ENCODE results near the gene MUL1. TPM values are rescaled to one million over a fixed set of nuclear protein-coding genes. Genes with fewer than 3 reads are reported as not detected.

The MUL1 gene
- total and polyA plus RNA-seq, 4 donors: 6.0 to 32.6 (median 24.6) TPM

- peaks cover 0 to 3% (median 0%) of the 10 kb centered on the region in 4 donors for H3K9me3 ChIP-seq (ENCODE audit: control insufficient read depth in 4 of 4, insufficient read depth in 3 of 4, low read length in 3 of 4)
- H3K27ac ChIP-seq (ENCODE audit: low read depth in 1 of 2, low read length in 1 of 2): no peak overlapping the region
- 82 to 85% methylated on average over 3 of the region's 3 CpGs for WGBS, 2 donors
- DNase-seq (no peak), ATAC-seq (ENCODE audit: insufficient read depth, low FRiP score) (no peak)
- peaks cover 0 to 37% (median 4%) of the 10 kb centered on the region in 3 donors for H3K27me3 ChIP-seq (ENCODE audit: control insufficient read depth in 3 of 3, insufficient read depth in 3 of 3, low read length in 2 of 3)
- H3K4me3 ChIP-seq: no peak overlapping the region
- no peak overlapping the region for H3K9ac ChIP-seq (ENCODE audit: insufficient read depth in 1 of 2, low read length in 2 of 2)
- TF ChIP-seq, protein P1, sequence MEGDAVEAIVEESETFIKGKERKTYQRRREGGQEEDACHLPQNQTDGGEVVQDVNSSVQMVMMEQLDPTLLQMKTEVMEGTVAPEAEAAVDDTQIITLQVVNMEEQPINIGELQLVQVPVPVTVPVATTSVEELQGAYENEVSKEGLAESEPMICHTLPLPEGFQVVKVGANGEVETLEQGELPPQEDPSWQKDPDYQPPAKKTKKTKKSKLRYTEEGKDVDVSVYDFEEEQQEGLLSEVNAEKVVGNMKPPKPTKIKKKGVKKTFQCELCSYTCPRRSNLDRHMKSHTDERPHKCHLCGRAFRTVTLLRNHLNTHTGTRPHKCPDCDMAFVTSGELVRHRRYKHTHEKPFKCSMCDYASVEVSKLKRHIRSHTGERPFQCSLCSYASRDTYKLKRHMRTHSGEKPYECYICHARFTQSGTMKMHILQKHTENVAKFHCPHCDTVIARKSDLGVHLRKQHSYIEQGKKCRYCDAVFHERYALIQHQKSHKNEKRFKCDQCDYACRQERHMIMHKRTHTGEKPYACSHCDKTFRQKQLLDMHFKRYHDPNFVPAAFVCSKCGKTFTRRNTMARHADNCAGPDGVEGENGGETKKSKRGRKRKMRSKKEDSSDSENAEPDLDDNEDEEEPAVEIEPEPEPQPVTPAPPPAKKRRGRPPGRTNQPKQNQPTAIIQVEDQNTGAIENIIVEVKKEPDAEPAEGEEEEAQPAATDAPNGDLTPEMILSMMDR (IDR thresholded peaks at IDR 0.05; ENCODE audit: control extremely low read depth, extremely low read depth): no peak
- no peaks in the 10 kb centered on the region for H3K36me3 ChIP-seq (ENCODE audit: control insufficient read depth in 4 of 4, insufficient read depth in 4 of 4, low read length in 4 of 4)
- peaks cover 0 to 4% (median 0%) of the 10 kb centered on the region in 5 donors for H3K4me1 ChIP-seq (ENCODE audit: control insufficient read depth in 5 of 5, insufficient read depth in 5 of 5, low read length in 5 of 5)
Measured at GRCh38 chr1:20546637-20547036, 38.7 kb upstream of the MUL1 start.

GRCh38 chr1:20540281-20540680, 32.3 kb upstream of the MUL1 start:
- no peak for ATAC-seq (ENCODE audit: insufficient read depth, low FRiP score)

DNA sequence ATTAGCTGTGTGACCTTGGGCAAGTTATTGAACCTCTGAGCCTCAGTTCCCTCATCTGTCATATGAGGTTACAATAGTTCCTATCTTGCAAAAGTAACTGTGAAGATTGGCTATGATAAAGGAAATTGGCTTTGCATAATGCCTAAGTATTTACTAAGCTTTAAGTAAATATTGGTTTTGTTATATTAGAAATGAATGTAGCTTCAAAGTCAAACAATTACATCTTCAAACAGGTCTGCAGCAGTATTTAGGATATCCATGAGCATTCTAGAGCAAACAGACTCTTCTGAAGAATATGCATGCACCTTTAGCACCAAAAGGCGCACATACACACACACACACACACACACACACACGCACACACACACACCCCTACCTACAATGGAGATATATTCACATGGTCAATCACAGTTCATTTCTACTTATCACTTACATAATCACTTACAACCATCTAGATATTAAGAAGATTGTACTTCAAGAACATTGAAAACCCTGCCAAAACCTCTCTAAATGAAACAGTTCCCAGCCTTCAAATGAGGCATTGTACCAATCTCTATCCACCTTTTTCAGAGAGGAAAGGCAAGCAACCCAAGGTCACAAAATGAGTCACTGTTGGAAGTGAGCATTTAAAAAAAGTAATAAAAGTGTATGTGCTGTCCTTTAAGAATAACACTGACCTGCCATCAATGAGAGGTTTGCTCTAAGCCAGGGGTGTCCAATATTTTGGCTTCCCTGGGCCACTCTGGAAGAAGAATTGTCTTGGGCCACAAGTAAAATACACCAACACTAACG, 31.0 kb upstream of the MUL1 start:
- no peak overlapping the region for H3K4me3 ChIP-seq
- 65 to 80% methylated on average over 3 of the region's 3 CpGs for WGBS, 2 donors
- DNase-seq: no peak
- no peaks in the 10 kb centered on the region for H3K36me3 ChIP-seq (ENCODE audit: control insufficient read depth in 4 of 4, insufficient read depth in 4 of 4, low read length in 4 of 4)
- no peak for ATAC-seq (ENCODE audit: insufficient read depth, low FRiP score)
- TF ChIP-seq, protein P1 (IDR thresholded peaks at IDR 0.05; ENCODE audit: control extremely low read depth, extremely low read depth): no peak
- H3K27me3 ChIP-seq (ENCODE audit: control insufficient read depth in 3 of 3, insufficient read depth in 3 of 3, low read length in 2 of 3): peaks cover 0 to 46% (median 0%) of the 10 kb centered on the region in 3 donors
- H3K4me1 ChIP-seq (ENCODE audit: control insufficient read depth in 5 of 5, insufficient read depth in 5 of 5, low read length in 5 of 5): no peaks in the 10 kb centered on the region
- H3K9ac ChIP-seq (ENCODE audit: insufficient read depth in 1 of 2, low read length in 2 of 2): no peak overlapping the region
- H3K27ac ChIP-seq (ENCODE audit: low read depth in 1 of 2, low read length in 1 of 2): no peak overlapping the region
- H3K9me3 ChIP-seq (ENCODE audit: control insufficient read depth in 4 of 4, insufficient read depth in 3 of 4, low read length in 3 of 4): peaks cover 0 to 2% (median 0%) of the 10 kb centered on the region in 4 donors

More at GRCh38 chr1:20540281-20540680, 32.3 kb upstream of the MUL1 start:
- no peak overlapping the region for H3K9ac ChIP-seq (ENCODE audit: insufficient read depth in 1 of 2, low read length in 2 of 2)
- H3K9me3 ChIP-seq (ENCODE audit: control insufficient read depth in 4 of 4, insufficient read depth in 3 of 4, low read length in 3 of 4): no peaks in the 10 kb centered on the region
- H3K36me3 ChIP-seq (ENCODE audit: control insufficient read depth in 4 of 4, insufficient read depth in 4 of 4, low read length in 4 of 4): no peaks in the 10 kb centered on the region
- no peak overlapping the region for H3K4me3 ChIP-seq
- TF ChIP-seq, protein P1 (IDR thresholded peaks at IDR 0.05; ENCODE audit: control extremely low read depth, extremely low read depth): no peak
- no peak overlapping the region for H3K27ac ChIP-seq (ENCODE audit: low read depth in 1 of 2, low read length in 1 of 2)
- peaks cover 0 to 42% (median 0%) of the 10 kb centered on the region in 3 donors for H3K27me3 ChIP-seq (ENCODE audit: control insufficient read depth in 3 of 3, insufficient read depth in 3 of 3, low read length in 2 of 3)
- no peaks in the 10 kb centered on the region for H3K4me1 ChIP-seq (ENCODE audit: control insufficient read depth in 5 of 5, insufficient read depth in 5 of 5, low read length in 5 of 5)
- 95 to 96% methylated on average over 1 of the region's 1 CpG for WGBS, 2 donors
- no peak for DNase-seq
